ENCODE data around the gene ABCC8.

DNA sequence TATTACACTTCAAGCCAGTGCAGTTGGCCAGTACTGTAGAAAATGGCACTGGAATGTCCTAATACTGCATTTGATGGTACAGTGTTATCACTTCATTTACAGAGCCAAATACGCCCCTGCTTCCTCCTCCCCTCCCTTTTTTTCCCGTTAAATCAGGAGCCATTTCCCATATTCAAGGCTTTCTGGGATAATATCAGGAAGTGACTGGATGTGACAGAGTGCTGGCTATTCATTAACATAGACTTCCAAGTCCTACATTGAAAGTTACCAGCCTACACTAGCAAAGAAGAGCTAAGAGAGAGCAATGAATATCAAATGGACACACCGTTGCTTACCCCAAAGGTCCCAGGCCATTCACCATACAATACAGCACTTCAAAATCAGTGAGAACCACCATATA is 32.1 kb upstream of the ABCC8 start:
- TF ChIP-seq ESRRG (CRISPR knock-in tag; IDR thresholded peaks at IDR 0.05) = no peak
- TF ChIP-seq RARB (CRISPR knock-in tag; IDR thresholded peaks at IDR 0.05) = no peak
- TF ChIP-seq, protein P1, sequence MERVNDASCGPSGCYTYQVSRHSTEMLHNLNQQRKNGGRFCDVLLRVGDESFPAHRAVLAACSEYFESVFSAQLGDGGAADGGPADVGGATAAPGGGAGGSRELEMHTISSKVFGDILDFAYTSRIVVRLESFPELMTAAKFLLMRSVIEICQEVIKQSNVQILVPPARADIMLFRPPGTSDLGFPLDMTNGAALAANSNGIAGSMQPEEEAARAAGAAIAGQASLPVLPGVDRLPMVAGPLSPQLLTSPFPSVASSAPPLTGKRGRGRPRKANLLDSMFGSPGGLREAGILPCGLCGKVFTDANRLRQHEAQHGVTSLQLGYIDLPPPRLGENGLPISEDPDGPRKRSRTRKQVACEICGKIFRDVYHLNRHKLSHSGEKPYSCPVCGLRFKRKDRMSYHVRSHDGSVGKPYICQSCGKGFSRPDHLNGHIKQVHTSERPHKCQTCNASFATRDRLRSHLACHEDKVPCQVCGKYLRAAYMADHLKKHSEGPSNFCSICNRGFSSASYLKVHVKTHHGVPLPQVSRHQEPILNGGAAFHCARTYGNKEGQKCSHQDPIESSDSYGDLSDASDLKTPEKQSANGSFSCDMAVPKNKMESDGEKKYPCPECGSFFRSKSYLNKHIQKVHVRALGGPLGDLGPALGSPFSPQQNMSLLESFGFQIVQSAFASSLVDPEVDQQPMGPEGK (CRISPR knock-in tag; IDR thresholded peaks at IDR 0.05; ENCODE audit: borderline replicate concordance) = no peak
- TF ChIP-seq SNAI2 (CRISPR knock-in tag; IDR thresholded peaks at IDR 0.05) = no peak
- no peak for TF ChIP-seq OSR1 (CRISPR knock-in tag; IDR thresholded peaks at IDR 0.05)

All from SK-N-SH treated with all-trans-retinoic acid at 6 μM for 48 hours (cell line).